Caco-2 (cell line): Measurements from ENCODE around the gene CUL7. TPM values are rescaled to one million over a fixed set of nuclear protein-coding genes. Genes with fewer than 3 reads are reported as not detected.

Experiments used
- BruUV-seq: library from RNA; stranded (reverse); fragments of 400-500 nt; replicated peaks from 2 replicates; lab custom pipeline; 2021; lab: Mats Ljungman, UMichigan
- CTCF ChIA-PET: fragments of 300-600 bp; sonication (Branson Sonifier 250); formaldehyde crosslinking; loops from one replicate; lab custom pipeline; 2022; ENCODE audit warnings: antibody characterized with exemption; lab: Charles Lee
- POLR2A ChIA-PET: fragments of 300-600 bp; sonication (Branson Sonifier 250); formaldehyde crosslinking; loops from one replicate; lab custom pipeline; 2022; ENCODE audit warnings: antibody characterized with exemption; lab: Charles Lee
- DNase-seq, 2 experiments: peaks; one replicate each; pipeline versions ENCODE4 v3.0.0 to v3.0.0-alpha.2; 2020 to 2022
- H3K27me3 ChIP-seq: replicated peaks from 2 replicates; pipeline ENCODE4 v1.6.0; 2011; ENCODE audit warnings: low read length; ENCODE audit not compliant: control insufficient read depth, insufficient read depth
- H3K36me3 ChIP-seq: 2 replicates; pipeline ENCODE4 v1.5.1; 2011; ENCODE audit warnings: low read length; ENCODE audit not compliant: control insufficient read depth, insufficient read depth
- H3K4me1 ChIP-seq: fragments of 250-450 bp; sonication (Bioruptor Pico); 2 replicates; pipeline ENCODE4 v1.5.1; 2020; ENCODE audit warnings: mild to moderate bottlenecking
- H3K4me3 ChIP-seq: 2 replicates; pipeline ENCODE4 v1.5.1; 2011; ENCODE audit warnings: low read depth, mild to moderate bottlenecking, control low read depth, low read length
- H3K9me3 ChIP-seq: fragments of 250-450 bp; sonication (Bioruptor Pico); 2 replicates; pipeline ENCODE4 v1.5.1; 2020; ENCODE audit warnings: mild to moderate bottlenecking, moderate library complexity
- H3K27ac Mint-ChIP-seq: one replicate; pipeline ENCODE4 v1.8.0; 2022; ENCODE audit warnings: mixed read lengths; ENCODE audit not compliant: unreplicated experiment
- H3K27me3 Mint-ChIP-seq: one replicate; pipeline ENCODE4 v1.8.0; 2022; ENCODE audit warnings: mixed read lengths; ENCODE audit not compliant: insufficient read depth, unreplicated experiment
- H3K36me3 Mint-ChIP-seq: one replicate; pipeline ENCODE4 v1.8.0; 2022; ENCODE audit warnings: mild to moderate bottlenecking, mixed read lengths; ENCODE audit not compliant: insufficient read depth, unreplicated experiment
- H3K4me1 Mint-ChIP-seq: one replicate; pipeline ENCODE4 v1.8.0; 2022; ENCODE audit warnings: low read depth, mixed read lengths; ENCODE audit not compliant: unreplicated experiment
- H3K4me3 Mint-ChIP-seq: one replicate; pipeline ENCODE4 v1.8.0; 2022; ENCODE audit warnings: mild to moderate bottlenecking, moderate library complexity, mixed read lengths; ENCODE audit not compliant: unreplicated experiment
- H3K9me3 Mint-ChIP-seq: one replicate; pipeline ENCODE4 v1.8.0; 2022; ENCODE audit warnings: mixed read lengths; ENCODE audit not compliant: unreplicated experiment
- intact Hi-C: fragments of 100-400 bp; cut with micrococcal nuclease; formaldehyde crosslinking; loops from one replicate; pipeline ENCODE4 v1.10.0; 2022; ENCODE audit not compliant: unreplicated experiment
- total RNA-seq: library from RNA; stranded (reverse); gene quantifications from 2 replicates; pipeline ENCODE4 v1.2.3, GENCODE V29; 2022
- TF ChIP-seq, protein P1 (sequence below), 2 experiments: fragments of 200-600 bp in 1 of 2; IDR thresholded peaks; 1 replicate in 1 of 2; 2 replicates in 1 of 2; pipeline versions ENCODE4 v1.5.1 to v1.8.0; 2011 to 2022; ENCODE audit warnings: antibody characterized with exemption in 1 of 2, control low read depth in 1 of 2, inconsistent platforms in 1 of 2, low read depth in 1 of 2, low read length in 1 of 2, mild to moderate bottlenecking in 1 of 2, moderate library complexity in 1 of 2; ENCODE audit not compliant: insufficient read depth in 1 of 2, severe bottlenecking in 1 of 2, unreplicated experiment in 1 of 2

CUL7 gene
- total RNA-seq, 1 experiment from 2014 or later: 26.7 TPM

DNA sequence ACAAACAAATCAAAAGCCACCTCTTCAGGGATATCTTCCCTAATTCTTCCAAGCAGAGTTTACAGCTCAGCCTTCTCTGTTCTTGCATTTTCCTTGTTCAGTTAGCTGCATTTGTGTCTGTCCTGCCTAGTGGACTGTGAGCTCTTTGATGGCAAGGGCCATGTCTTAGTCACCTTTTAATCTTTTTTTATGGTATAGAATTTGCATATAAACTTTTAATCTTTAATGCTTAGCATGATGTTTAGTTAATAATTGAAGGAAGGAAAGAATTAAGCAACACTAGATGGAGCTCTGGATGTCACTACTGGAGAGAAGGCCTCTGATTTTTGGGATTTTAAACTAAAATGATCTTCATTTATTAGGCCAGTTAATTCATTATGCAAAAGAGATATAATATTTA is 57.1 kb downstream of the CUL7 start:
- H3K4me3 Mint-ChIP-seq: no peak overlapping the region
- H3K9me3 Mint-ChIP-seq: no peaks in the 10 kb centered on the region
- no peaks in the 10 kb centered on the region for H3K27me3 Mint-ChIP-seq
- no peak overlapping the region for H3K27ac Mint-ChIP-seq
- ChIA-PET CTCF (interaction anchor here (0.6 to 1.4 kb wide), 4 partner anchors 8 to 86 kb away, joined by 3 to 7 read pairs (median 6); partner anchors contain the start of genes KLHDC3 and MEA1), POLR2A (interaction anchor here (1.0 kb wide), 1 partner anchor 12 kb away, joined by 3 read pairs; the partner anchor contains the start of gene PPP2R5D)
- H3K4me3 ChIP-seq: no peak overlapping the region
- H3K27me3 ChIP-seq: no peaks in the 10 kb centered on the region
- no peaks in the 10 kb centered on the region for H3K9me3 ChIP-seq
- no peak for DNase-seq
- intact Hi-C loops: no loop called here
- TF ChIP-seq, protein P1, sequence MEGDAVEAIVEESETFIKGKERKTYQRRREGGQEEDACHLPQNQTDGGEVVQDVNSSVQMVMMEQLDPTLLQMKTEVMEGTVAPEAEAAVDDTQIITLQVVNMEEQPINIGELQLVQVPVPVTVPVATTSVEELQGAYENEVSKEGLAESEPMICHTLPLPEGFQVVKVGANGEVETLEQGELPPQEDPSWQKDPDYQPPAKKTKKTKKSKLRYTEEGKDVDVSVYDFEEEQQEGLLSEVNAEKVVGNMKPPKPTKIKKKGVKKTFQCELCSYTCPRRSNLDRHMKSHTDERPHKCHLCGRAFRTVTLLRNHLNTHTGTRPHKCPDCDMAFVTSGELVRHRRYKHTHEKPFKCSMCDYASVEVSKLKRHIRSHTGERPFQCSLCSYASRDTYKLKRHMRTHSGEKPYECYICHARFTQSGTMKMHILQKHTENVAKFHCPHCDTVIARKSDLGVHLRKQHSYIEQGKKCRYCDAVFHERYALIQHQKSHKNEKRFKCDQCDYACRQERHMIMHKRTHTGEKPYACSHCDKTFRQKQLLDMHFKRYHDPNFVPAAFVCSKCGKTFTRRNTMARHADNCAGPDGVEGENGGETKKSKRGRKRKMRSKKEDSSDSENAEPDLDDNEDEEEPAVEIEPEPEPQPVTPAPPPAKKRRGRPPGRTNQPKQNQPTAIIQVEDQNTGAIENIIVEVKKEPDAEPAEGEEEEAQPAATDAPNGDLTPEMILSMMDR (IDR thresholded peaks at IDR 0.05; ENCODE audit: insufficient read depth in 1 of 2, low read depth in 1 of 2, low read length in 1 of 2, severe bottlenecking in 1 of 2, unreplicated experiment in 1 of 2): peak in 1 of 2 experiments; percentile 11
- no peaks in the 10 kb centered on the region for H3K4me1 ChIP-seq
- no peaks in the 10 kb centered on the region for H3K4me1 Mint-ChIP-seq
- no TSS peak for BruUV-seq
- peaks cover 9% of the 10 kb centered on the region for H3K36me3 Mint-ChIP-seq
- H3K36me3 ChIP-seq: no peaks in the 10 kb centered on the region

DNA sequence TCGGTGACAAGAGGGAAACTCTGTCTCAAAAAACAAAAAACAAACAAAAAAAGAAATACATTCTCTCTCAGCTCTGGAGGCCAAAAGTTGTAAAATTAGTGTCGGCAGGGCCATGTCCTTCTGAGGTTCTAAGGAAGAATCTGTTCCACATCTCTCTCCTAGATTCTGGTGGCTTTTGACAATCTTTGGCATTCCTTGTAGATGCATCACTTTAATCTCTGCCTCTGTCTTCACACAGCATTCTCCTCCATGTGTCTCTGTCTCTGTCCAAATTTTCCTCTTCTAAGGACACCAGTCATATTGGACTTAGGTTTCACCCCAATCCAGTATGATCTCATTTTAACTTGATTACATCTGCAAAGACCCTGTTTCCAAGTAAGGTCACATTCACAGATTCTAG is 60.2 kb downstream of the CUL7 start:
- DNase-seq: no peak
- POLR2A ChIA-PET: no interaction called here
- CTCF ChIA-PET: interaction anchor here (0.7 kb wide), 1 partner anchor 23 kb away, joined by 3 read pairs; no protein-coding TSS in a partner anchor
- Histone ChIP-seq H3K9me3 (no peaks in the 10 kb centered on the region), H3K4me3 (no peak overlapping the region), H3K36me3 (peaks cover 2% of the 10 kb centered on the region; the same call in 1 of the 2 replicates), H3K4me1 (no peaks in the 10 kb centered on the region), H3K27me3 (no peaks in the 10 kb centered on the region)
- Mint-ChIP-seq H3K27me3 (no peaks in the 10 kb centered on the region), H3K36me3 (peaks cover 20% of the 10 kb centered on the region), H3K9me3 (no peaks in the 10 kb centered on the region), H3K4me1 (peaks cover 2% of the 10 kb centered on the region), H3K27ac (no peak overlapping the region), H3K4me3 (no peak overlapping the region)
- TF ChIP-seq, protein P1 (IDR thresholded peaks at IDR 0.05; ENCODE audit: insufficient read depth in 1 of 2, low read depth in 1 of 2, low read length in 1 of 2, severe bottlenecking in 1 of 2, unreplicated experiment in 1 of 2): no peak
- intact Hi-C loops: no loop called here
- no TSS peak for BruUV-seq

DNA sequence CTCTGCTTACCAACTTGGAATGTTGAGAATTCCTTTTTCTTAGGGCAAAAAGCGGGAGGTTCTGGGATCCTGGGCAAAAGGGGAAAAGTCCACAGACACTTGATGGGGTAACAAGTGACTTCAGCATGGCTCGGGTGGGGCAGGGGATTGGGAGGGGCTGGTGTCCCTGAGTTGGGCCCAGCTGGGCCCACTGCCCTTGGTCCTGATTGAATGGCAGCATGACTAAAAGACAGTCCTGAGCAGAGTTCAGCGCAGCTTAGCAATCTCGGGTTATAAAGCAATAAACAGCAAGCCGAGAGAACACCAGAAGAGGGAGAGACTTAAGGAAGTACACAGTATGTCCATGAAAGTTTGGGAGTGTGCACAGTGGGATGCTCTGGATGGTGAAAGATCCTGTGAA is 63.7 kb downstream of the CUL7 start:
- peaks cover 2% of the 10 kb centered on the region; the same call in 1 of the 2 replicates for H3K36me3 ChIP-seq
- no peaks in the 10 kb centered on the region for H3K4me1 ChIP-seq
- H3K36me3 Mint-ChIP-seq: peaks cover 20% of the 10 kb centered on the region
- H3K4me3 Mint-ChIP-seq: no peak overlapping the region
- DNase-seq: no peak
- intact Hi-C loops: loop anchor here (10.0 kb wide), 1 partner anchor 85 kb away; no protein-coding TSS in a partner anchor
- peaks cover 22% of the 10 kb centered on the region for H3K4me1 Mint-ChIP-seq
- POLR2A ChIA-PET: interaction anchor here (1.0 kb wide), 1 partner anchor 15 kb away, joined by 8 read pairs; no protein-coding TSS in a partner anchor
- TF ChIP-seq, protein P1 (IDR thresholded peaks at IDR 0.05; ENCODE audit: insufficient read depth in 1 of 2, low read depth in 1 of 2, low read length in 1 of 2, severe bottlenecking in 1 of 2, unreplicated experiment in 1 of 2): no peak
- H3K9me3 ChIP-seq: no peaks in the 10 kb centered on the region
- H3K27ac Mint-ChIP-seq: no peak overlapping the region
- CTCF ChIA-PET: interaction anchor here (0.5 to 0.6 kb wide), 2 partner anchors 26 to 60 kb away, joined by 3 read pairs; partner anchors contain the start of gene CNPY3
- no TSS peak for BruUV-seq
- no peaks in the 10 kb centered on the region for H3K9me3 Mint-ChIP-seq
- H3K27me3 Mint-ChIP-seq: no peaks in the 10 kb centered on the region
- no peak overlapping the region for H3K4me3 ChIP-seq
- no peaks in the 10 kb centered on the region for H3K27me3 ChIP-seq
